GM10266 (cell line): Measurements from ENCODE around the gene ODC1.

Source experiments
- DNase-seq: peaks from one replicate; pipeline ENCODE4 v3.0.0; 2012; ENCODE audit errors: extremely low spot score
- CTCF ChIP-seq: IDR thresholded peaks from 2 replicates; pipeline ENCODE4 v1.5.1; 2012; ENCODE audit warnings: mild to moderate bottlenecking, low read depth; ENCODE audit not compliant: control insufficient read depth, insufficient read depth; ENCODE audit errors: missing control alignments

Gene ODC1

GRCh38 chr2:10482913-10483312 is 34.8 kb upstream of the ODC1 start:
- no peak for DNase-seq
- TF ChIP-seq CTCF = no peak

- TF ChIP-seq CTCF = no peak
Observed at GRCh38 chr2:10482460-10482859, 34.3 kb upstream of the ODC1 start.

GRCh38 chr2:10481666-10482157 is 33.6 kb upstream of the ODC1 start:
- DNase-seq = no peak
- TF ChIP-seq CTCF = no peak

More at GRCh38 chr2:10482460-10482859, 34.3 kb upstream of the ODC1 start:
- no peak for DNase-seq

- no peak for TF ChIP-seq CTCF
- no peak for DNase-seq
Observed at GRCh38 chr2:10481055-10481665, 33.0 kb upstream of the ODC1 start.

GRCh38 chr2:10480359-10480949 is 32.3 kb upstream of the ODC1 start:
- TF ChIP-seq CTCF = no peak
- no peak for DNase-seq

- DNase-seq = no peak
- no peak for TF ChIP-seq CTCF
Observed at GRCh38 chr2:10478916-10479315, 30.8 kb upstream of the ODC1 start.

GRCh38 chr2:10478298-10478625 is 30.1 kb upstream of the ODC1 start:
- no peak for DNase-seq
- no peak for TF ChIP-seq CTCF
